ENCODE results near the gene RSPH1.

The RSPH1 gene

DNA sequence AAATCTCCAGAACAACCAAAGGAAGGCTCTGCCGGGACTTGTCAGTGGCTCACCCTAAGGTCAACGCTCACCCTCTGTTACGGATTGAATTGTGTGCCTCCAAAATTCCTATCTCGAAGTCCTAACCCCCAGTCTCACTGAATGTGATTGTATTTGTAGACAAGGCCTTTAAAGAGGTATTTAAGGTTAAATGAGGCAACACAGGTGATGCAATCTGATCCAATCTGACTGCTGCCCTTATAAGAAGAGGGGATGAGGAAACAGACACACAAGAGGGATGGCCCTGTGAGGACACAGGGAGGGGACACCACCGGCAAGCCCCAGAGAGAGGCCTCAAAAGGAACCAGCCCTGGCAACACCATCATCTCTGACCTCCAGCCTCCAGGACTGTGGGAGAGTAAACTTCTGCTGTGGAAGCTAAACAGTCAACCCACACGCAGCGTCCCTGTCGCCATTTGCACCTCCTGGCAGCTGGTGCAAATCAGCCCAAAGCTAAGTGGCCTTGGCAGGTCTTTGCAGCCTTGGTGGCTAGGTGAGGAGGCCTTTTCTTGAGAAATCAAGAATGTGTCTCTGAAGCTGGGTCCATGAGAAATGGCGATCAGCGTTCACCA is 68.1 kb downstream of the RSPH1 start:
- H3K9me2 ChIP-seq (replicated peaks; ENCODE audit: control insufficient read depth, low read length) = no peaks in the 10 kb centered on the region
- H3K9me3 ChIP-seq (ENCODE audit: control insufficient read depth, insufficient read depth, low read length) = no peaks in the 10 kb centered on the region
- TF ChIP-seq, protein P1, sequence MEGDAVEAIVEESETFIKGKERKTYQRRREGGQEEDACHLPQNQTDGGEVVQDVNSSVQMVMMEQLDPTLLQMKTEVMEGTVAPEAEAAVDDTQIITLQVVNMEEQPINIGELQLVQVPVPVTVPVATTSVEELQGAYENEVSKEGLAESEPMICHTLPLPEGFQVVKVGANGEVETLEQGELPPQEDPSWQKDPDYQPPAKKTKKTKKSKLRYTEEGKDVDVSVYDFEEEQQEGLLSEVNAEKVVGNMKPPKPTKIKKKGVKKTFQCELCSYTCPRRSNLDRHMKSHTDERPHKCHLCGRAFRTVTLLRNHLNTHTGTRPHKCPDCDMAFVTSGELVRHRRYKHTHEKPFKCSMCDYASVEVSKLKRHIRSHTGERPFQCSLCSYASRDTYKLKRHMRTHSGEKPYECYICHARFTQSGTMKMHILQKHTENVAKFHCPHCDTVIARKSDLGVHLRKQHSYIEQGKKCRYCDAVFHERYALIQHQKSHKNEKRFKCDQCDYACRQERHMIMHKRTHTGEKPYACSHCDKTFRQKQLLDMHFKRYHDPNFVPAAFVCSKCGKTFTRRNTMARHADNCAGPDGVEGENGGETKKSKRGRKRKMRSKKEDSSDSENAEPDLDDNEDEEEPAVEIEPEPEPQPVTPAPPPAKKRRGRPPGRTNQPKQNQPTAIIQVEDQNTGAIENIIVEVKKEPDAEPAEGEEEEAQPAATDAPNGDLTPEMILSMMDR (IDR thresholded peaks at IDR 0.05; ENCODE audit: low read depth, low read length, poor library complexity, severe bottlenecking) = no peak
- TF ChIP-seq EZH2phosphoT487 (IDR thresholded peaks at IDR 0.05; ENCODE audit: borderline replicate concordance, low read length) = no peak
- H3K27me3 ChIP-seq (ENCODE audit: control insufficient read depth, low read length) = peaks cover 40% of the 10 kb centered on the region
- no peak overlapping the region for H3K4me3 ChIP-seq (ENCODE audit: low read length)
- no peaks in the 10 kb centered on the region for H3K36me3 ChIP-seq (ENCODE audit: control insufficient read depth, low read length)
- H3K27ac ChIP-seq (ENCODE audit: low read depth, low read length) = no peak overlapping the region
- H4K20me1 ChIP-seq (ENCODE audit: control insufficient read depth, insufficient read depth, low read depth, low read length) = no peaks in the 10 kb centered on the region
- H3K4me1 ChIP-seq (ENCODE audit: control insufficient read depth, low read length) = peaks cover 14% of the 10 kb centered on the region
- H3F3A ChIP-seq (ENCODE audit: control insufficient read depth, insufficient read depth) = no peaks in the 10 kb centered on the region
- no peaks in the 10 kb centered on the region for H3K79me2 ChIP-seq (ENCODE audit: control insufficient read depth, low read length)
- no peak overlapping the region for H3K4me2 ChIP-seq (ENCODE audit: low read length)

DNA sequence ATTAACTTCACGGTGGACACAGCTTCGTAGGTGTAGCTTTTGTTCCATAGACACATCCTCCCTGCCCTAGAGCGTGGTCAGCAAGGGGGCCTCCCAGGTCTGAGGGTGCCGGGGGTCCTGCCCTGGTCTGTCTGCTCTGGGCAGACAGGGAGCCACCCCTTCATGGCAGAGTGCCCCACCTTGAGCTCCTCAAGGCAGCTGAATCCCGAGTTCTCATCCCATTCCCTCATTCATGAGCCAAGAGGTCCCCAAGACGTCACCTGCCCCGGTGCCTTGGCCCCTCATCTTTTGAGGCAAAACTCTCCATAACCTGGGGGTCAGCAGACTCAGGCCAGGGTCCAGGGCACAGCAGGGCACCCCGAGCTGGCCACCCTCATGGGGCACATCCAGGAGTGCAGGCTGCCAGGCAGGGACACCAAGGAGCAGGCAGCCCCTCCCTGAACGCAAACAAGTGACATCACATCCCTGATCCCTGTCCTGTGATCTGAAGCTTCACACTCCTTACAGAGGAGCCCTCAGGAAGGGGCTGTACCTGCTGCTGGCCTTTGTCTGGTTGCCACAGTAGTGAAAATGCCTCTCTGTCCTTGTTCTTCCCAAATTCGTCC is 69.0 kb downstream of the RSPH1 start:
- H3K27me3 ChIP-seq (ENCODE audit: control insufficient read depth, low read length) = peaks cover 42% of the 10 kb centered on the region
- no peak overlapping the region for H3K4me3 ChIP-seq (ENCODE audit: low read length)
- no peaks in the 10 kb centered on the region for H3F3A ChIP-seq (ENCODE audit: control insufficient read depth, insufficient read depth)
- H3K9me3 ChIP-seq (ENCODE audit: control insufficient read depth, insufficient read depth, low read length) = no peaks in the 10 kb centered on the region
- H4K20me1 ChIP-seq (ENCODE audit: control insufficient read depth, insufficient read depth, low read depth, low read length) = no peaks in the 10 kb centered on the region
- H3K4me2 ChIP-seq (ENCODE audit: low read length) = no peak overlapping the region
- TF ChIP-seq, protein P1 (IDR thresholded peaks at IDR 0.05; ENCODE audit: low read depth, low read length, poor library complexity, severe bottlenecking) = no peak
- no peak for TF ChIP-seq EZH2phosphoT487 (IDR thresholded peaks at IDR 0.05; ENCODE audit: borderline replicate concordance, low read length)
- peaks cover 14% of the 10 kb centered on the region for H3K4me1 ChIP-seq (ENCODE audit: control insufficient read depth, low read length)
- no peak overlapping the region for H3K27ac ChIP-seq (ENCODE audit: low read depth, low read length)
- H3K36me3 ChIP-seq (ENCODE audit: control insufficient read depth, low read length) = no peaks in the 10 kb centered on the region
- H3K79me2 ChIP-seq (ENCODE audit: control insufficient read depth, low read length) = no peaks in the 10 kb centered on the region
- H3K9me2 ChIP-seq (replicated peaks; ENCODE audit: control insufficient read depth, low read length) = no peaks in the 10 kb centered on the region

DNA sequence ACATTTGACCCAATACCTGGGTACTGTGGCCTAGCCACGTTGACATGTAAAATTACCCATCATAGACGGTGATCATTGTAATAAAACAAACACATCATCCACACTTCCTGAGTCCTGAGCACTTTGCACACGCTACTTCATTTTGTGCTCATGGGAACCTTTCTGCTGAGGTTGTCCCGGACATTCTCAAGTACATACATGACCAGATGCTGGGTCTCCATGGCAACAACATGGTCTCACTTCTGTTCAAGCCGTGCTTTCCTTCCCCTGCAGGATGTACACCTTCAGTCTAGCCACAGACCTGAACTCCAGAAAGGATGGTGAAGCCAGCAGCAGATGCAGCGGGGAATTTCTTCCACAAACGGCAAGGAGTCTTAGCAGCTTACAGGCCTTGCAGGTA is 69.6 kb downstream of the RSPH1 start:
- peaks cover 45% of the 10 kb centered on the region for H3K27me3 ChIP-seq (ENCODE audit: control insufficient read depth, low read length)
- H3K36me3 ChIP-seq (ENCODE audit: control insufficient read depth, low read length) = no peaks in the 10 kb centered on the region
- H3K79me2 ChIP-seq (ENCODE audit: control insufficient read depth, low read length) = no peaks in the 10 kb centered on the region
- H3K4me3 ChIP-seq (ENCODE audit: low read length) = no peak overlapping the region
- no peaks in the 10 kb centered on the region for H3F3A ChIP-seq (ENCODE audit: control insufficient read depth, insufficient read depth)
- H3K4me2 ChIP-seq (ENCODE audit: low read length) = no peak overlapping the region
- TF ChIP-seq, protein P1 (IDR thresholded peaks at IDR 0.05; ENCODE audit: low read depth, low read length, poor library complexity, severe bottlenecking) = no peak
- peaks cover 14% of the 10 kb centered on the region for H3K4me1 ChIP-seq (ENCODE audit: control insufficient read depth, low read length)
- H3K9me2 ChIP-seq (replicated peaks; ENCODE audit: control insufficient read depth, low read length) = no peaks in the 10 kb centered on the region
- H4K20me1 ChIP-seq (ENCODE audit: control insufficient read depth, insufficient read depth, low read depth, low read length) = no peaks in the 10 kb centered on the region
- no peak overlapping the region for H3K27ac ChIP-seq (ENCODE audit: low read depth, low read length)
- no peaks in the 10 kb centered on the region for H3K9me3 ChIP-seq (ENCODE audit: control insufficient read depth, insufficient read depth, low read length)
